NCI-H146 treated with DMSO at 0.1 percent for 48 hours (cell line): Measurements from ENCODE around the gene MYH9.

Experiments
- DNase-seq: peaks from one replicate; lab custom pipeline; 2025; ENCODE audit not compliant: unreplicated experiment; lab: John Stamatoyannopoulos, UW

The MYH9 gene

GRCh38 chr22:36386900-36387708, 663 bp downstream of the MYH9 start:
- DNase-seq = no peak

- peak; percentile 2 for DNase-seq
Observed at GRCh38 chr22:36386351-36386899, 1.3 kb downstream of the MYH9 start.

GRCh38 chr22:36385491-36386350, 2.0 kb downstream of the MYH9 start:
- no peak for DNase-seq

GRCh38 chr22:36384766-36385481, 2.8 kb downstream of the MYH9 start:
- DNase-seq = no peak

- DNase-seq = no peak
Observed at GRCh38 chr22:36383110-36383581, 4.6 kb downstream of the MYH9 start.

GRCh38 chr22:36381513-36382128, 6.1 kb downstream of the MYH9 start:
- no peak for DNase-seq

- DNase-seq = no peak
Observed at GRCh38 chr22:36379593-36380361, 8.0 kb downstream of the MYH9 start.

- DNase-seq = no peak
Observed at GRCh38 chr22:36378869-36379217, 8.9 kb downstream of the MYH9 start.

- no peak for DNase-seq
Observed at GRCh38 chr22:36378080-36378868, 9.5 kb downstream of the MYH9 start.

- no peak for DNase-seq
Observed at GRCh38 chr22:36377022-36377631, 10.6 kb downstream of the MYH9 start.

GRCh38 chr22:36376265-36376664, 11.5 kb downstream of the MYH9 start:
- DNase-seq = no peak

- no peak for DNase-seq
Observed at GRCh38 chr22:36375071-36375980, 12.4 kb downstream of the MYH9 start.

GRCh38 chr22:36374603-36375024, 13.2 kb downstream of the MYH9 start:
- no peak for DNase-seq

- DNase-seq = no peak
Observed at GRCh38 chr22:36373258-36373579, 14.5 kb downstream of the MYH9 start.

- DNase-seq = no peak
Observed at GRCh38 chr22:36371920-36372319, 15.8 kb downstream of the MYH9 start.

GRCh38 chr22:36369922-36370791, 17.6 kb downstream of the MYH9 start:
- peak; percentile 24 for DNase-seq
